GM21723 (cell line): Measurements from ENCODE around the gene LRCH1.

Experiments
- ATAC-seq: cut with Tn5 transposase; IDR thresholded peaks from one replicate; pipeline ENCODE4 v1.9.1; 2021; ENCODE audit warnings: mild to moderate bottlenecking, moderate library complexity; ENCODE audit not compliant: unreplicated experiment

LRCH1 gene

DNA sequence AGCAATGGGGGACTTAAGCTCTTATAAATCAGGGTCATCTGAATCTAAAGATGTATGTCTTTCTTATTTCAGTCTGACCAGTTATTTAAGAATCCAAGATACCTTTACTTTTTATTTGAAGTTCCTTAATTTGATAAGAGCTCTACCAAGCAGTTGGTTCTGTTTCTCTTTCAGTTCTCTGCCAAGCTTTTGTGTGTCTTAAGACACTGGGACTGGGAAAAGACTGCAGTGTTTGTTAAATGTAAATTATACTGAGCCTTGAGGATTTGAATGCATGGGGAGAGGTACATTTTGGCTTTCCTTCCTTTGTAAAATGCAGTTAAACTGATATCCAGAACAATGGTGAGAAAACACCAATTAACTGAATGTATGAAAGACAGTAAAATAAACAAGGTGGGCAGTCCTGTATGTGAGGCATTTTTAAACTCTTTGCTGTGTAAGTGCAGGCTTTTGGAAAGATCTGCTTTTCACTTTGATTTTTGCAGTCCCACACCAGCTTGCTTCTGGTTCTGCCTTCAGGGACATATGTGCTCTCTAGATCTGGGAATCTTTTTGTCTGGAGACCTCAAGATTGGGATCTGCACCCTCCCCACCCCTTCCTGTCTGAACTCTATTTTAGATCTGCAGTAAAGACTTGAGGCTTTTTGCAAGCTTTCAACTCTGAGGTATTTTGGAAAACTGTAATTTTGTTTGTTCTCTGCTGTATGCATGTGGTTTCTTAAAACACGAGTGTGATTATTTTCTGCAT is 77.6 kb downstream of the LRCH1 start:
- ATAC-seq, result no peak

DNA sequence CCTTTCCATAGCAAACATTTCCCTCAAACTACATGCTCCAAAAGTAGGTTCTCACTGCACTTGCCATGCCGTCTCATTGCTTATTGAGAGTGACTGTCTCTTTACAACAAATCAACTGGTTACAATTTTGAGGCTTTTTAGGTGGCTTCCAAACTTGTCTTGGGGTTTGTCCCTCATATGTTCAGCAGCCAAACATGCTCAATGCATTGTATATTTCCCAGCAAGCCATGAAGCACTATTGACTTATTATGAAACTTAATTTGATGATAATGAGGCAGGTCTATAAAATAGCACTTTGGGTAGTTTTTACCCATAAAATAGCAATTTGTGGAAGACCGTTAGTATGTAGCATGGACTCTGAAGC is 78.2 kb downstream of the LRCH1 start:
- no peak for ATAC-seq

DNA sequence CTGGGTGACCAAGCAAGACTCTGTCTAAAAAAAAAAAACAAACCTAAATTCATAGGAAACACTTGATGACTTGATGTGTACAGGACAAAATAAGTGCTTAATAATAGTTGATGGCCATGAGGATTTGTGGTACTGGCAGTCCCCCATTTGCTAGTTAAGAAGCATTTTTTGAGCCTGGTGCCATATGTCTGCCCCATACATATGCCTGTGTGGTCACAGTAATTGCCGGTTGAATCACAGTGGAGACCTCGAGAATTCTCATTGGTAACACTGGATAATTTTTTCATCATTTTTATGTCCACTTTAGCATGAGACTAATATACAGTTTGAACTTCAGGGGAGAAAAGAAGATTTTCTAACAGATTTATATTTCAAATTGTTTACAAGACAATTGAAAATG is 79.2 kb downstream of the LRCH1 start:
- ATAC-seq, result no peak

DNA sequence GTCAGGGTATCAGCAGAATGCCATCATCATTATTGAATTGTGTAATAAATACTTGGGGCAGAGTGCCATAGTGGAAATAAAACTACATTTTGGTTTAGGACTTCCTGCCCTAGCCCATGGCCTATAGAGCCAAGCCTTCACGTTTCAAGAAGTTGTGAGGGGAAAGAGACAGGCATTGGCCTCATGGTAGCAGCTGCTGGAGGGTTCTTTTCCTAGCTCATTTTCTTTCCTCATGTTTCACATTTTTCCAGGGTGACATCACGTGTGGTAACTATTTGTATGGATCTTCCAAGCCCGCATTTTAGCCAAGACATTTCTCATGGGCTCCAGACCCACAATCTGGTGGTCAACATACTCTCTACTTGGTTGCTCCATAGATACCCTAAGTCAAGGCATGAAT is 80.4 kb downstream of the LRCH1 start:
- ATAC-seq, result no peak

DNA sequence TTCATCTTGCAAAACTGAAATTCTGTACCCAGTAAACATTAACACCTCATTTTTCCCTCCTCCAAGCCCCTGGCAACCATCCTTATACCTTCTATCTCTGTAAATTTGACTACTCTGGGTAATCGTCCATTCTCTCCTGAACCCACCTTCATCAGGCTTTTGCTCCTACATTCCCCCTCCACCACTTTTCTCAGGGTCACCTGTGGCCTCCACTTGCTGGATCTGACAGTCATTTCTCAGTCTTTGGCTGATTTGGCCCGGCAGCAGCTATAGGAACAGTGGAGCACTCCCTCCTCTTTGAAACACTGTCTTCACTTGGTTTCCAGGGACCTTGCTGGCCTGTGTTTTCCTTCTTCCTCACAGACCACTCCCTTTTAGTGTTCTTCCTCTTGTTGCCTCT is 83.5 kb downstream of the LRCH1 start:
- ATAC-seq, result no peak

DNA sequence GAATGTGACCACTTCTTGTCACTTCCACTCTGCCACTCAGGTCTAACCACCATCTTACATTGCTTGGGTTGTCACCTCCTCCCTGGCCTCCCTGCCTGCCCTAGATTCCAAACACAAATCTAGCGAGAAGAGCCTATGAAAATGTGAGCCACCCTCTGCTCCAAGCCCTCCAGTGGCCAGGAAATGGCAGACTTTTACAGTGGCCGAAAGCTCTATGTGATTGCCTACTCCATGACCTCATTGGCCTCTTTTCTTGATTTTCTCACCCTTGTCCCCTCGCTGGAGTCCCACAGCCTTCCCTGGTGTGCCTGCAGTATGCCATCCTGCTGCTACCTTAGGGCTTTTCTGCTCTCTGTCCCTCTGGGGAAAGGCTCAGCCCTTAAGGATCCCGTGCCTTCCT is 84.2 kb downstream of the LRCH1 start:
- ATAC-seq, result no peak

DNA sequence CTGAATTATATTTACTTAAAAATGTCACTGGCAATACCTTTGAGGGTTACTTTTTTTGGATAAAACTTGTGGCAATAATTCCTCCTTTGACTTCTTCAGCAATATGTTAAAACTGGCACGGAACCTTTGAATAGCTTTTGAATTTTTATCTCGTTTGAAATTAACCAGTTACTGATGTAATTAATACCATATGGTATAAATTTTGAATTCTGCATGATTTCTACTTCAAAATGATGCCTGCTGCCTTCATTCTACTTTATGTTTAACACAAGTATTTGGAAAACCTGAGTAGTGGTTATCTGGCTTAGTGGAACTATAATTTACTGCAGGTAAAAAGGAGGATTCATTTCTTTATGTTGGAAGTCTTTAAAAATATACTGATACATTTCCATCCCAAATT is 85.3 kb downstream of the LRCH1 start:
- no peak for ATAC-seq

DNA sequence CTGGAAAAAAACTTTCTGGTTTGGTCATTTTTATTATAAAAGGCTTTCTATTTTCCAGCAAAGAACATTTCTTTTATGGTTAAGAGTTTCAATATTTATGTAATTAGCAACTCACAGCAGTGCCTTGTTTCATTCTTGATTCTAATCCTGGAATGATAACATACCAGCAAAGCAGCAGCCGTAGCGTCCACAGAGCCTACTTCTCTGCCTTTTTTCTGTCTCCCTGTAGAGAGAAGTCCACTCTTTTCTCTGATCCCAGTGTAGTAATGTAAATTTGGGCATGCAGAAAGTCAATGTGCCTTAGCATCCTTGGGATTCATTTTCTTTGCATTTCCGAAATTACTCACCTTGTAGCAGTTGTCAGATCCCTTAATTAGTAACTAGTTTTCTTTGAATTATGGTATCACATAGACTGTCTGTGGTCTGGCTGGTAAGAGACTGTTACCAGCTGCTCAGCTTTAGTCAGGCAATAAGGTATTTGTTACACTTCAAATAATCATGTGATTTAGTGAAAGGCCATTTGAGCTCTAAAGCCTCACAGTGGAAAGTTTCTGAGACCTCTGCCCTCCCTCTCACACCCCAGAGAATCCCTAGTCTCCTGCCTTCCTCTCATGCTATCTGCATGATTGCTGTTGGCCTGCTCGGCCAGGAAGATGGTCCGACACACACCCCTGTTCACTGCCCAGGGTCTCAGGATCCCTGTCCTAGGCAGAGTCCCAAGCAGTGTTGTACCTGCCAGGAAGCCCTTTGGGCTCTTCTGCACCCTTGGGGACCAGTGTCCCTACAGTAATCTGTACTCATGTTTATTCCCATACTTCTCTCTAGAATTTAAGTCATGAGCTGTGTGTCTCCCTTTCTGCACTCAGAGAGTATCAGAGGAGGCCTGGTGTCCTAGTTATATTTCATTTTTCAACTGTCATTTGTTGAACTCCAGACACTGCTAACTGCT is 86.3 kb downstream of the LRCH1 start:
- peak; percentile 75 for ATAC-seq

DNA sequence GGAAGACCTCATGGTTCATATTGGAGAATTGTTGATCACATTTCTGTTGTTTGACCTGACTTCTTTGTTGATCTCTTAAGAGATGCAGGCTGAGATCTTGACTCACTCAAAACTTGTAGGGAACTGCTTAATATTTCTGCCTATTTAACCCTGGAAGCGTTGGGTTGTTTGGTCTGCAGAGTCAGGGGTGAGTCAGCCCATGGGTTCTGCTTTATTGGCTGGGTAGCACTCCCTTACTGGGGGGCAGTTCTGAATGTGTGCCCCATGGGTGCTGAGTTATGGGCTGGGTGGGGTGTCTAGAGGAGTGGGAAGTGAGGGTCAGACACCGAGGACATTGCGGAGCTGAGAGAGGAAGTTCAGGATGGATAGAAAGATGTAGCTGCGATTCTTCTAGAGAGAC is 87.9 kb downstream of the LRCH1 start:
- no peak for ATAC-seq

DNA sequence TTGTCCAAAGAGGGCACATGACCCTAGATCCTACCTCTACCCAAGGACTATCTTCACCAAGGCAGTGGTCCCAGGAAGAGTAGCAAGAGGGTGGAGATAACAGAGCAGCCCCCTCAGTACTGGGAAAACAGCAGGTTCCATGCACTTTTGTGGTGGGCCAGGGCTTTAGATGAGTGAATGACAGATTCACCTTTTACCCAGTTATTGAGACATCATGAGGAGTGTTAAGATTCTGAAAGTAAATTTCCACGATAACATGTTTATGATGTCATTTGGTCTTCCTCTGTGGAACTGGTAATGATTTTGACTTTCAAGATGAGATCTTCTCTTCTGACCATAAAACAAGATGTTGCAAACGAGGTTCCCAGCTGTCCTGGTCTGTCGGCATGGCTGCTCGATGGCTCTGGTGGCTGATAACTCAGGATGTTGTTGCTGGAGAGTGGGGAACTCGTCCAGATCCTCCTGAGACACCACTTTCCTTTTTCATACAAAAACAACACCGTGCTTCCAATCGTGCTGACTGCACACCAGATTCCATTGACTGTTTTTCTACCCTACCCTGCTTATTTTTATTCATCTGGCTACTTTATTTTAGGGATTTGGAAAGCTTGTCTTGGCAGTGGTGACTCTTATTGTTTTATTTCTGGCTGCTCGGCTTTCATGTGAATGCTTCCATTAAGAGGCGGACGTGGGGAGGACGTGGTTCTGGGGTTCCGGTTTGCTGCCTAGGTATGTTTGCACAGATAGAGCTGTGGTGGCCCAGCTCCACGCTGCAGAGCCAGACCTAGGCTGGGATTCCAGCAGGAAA is 88.5 kb downstream of the LRCH1 start:
- ATAC-seq, result no peak

DNA sequence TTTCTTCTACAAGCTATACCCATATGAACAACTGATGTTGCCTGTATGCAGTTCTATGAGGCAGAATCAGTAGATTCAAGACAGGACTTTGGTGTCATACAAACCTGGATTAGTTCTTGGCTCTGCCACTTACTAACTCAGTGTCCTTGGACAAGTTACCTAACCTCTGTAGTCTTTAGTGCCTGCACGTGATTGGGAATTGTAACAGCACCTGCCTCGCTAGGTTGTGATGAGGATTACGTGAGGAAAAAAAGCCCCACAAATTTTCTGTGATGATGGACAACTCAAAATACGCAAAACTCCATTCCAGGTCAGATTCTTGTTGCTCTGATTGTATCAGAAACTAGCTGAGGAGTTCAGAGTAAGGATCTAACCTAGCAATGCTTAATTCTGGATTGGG is 89.3 kb downstream of the LRCH1 start:
- no peak for ATAC-seq

DNA sequence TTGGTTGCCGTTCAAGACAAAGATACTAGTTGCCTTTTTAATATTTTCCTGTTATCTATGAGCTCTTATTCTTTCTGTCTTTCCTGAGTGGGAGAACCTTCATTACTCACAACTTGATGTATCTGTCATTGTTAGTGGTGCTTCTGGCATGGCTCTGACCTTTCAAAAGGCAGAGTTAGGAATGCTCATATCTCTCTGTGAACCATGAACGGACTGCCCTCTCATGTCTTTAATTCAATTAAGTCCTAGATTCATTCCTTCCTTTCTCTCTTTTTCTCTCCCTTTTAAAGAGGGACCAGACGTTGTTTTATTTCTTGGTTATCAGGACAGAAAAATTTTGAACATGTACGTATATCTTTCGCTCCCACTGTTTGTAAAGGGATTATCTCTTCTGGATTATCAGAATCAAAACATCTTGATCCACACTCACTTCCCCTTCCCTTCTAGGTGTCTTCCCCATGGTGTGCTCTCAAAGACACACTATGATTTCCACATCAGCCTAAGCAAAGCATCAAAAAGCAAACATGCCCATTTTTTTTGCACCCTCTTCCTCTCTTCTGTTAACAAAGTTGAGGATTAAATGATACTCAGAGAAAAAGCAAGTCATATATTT is 90.3 kb downstream of the LRCH1 start:
- ATAC-seq, result no peak

DNA sequence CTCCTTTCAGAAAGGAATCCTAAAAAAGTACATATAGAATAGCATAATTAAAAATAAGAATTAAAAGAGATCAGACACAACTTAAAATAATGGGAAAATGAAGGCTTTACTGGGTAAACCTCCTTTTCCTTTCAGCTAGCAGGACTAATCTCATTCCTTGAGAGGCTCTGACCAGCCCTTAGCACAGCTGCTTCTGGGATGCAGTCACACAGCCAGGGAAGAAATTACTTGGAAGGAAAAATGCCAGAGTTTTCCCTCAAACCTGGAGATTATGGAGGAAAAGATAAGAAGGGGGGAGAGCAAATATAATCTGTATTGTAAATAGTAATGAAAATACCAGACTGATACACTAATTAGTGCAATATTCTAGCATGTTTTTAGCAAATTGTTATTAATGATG is 91.8 kb downstream of the LRCH1 start:
- ATAC-seq, result no peak

DNA sequence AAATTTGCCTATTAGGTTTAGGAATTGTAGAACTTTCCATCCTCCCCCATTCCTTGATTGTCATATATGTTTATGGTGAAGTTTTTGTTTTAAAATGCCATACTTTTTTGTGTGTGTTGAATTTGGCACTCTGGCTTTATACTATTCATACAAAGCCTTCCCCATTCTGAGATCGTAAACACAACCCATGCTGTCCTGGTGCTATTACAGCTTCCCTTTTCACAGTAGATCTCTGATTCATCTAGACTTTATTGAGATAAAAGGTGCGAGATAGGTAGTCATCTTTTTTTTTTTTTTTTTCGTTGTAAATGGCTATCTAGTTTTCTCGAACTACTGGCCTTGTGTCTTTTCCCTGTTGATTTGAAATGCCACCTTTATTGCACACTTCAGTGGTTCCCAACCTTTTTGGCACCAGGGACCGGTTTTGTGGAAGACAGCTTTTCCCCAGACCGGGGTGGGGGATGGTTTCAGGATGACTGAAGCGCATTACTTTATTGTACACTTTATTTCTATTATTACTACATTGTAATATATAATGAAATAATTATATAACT is 94.6 kb downstream of the LRCH1 start:
- peak; percentile 36 for ATAC-seq

DNA sequence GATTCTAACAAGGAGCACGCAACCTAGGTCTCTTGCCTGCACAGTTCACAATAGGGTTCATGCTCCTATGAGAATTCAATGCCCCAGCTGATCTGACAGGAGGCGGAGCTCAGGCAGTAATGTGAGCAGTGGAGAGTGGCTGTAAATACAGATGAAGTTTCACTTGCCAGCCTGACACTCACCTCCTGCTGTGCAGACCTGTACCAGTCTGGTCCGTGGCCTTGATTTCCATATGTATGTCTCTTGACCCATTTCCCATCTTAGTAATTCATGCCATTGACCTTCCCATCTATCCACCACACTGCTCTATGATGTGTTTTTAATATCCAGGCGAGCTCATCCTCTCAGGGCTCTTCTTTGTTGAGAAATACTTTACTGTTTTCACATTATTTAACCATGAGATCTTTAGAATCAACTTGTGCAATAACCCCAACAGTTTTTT is 95.2 kb downstream of the LRCH1 start:
- ATAC-seq, result peak; percentile 80

DNA sequence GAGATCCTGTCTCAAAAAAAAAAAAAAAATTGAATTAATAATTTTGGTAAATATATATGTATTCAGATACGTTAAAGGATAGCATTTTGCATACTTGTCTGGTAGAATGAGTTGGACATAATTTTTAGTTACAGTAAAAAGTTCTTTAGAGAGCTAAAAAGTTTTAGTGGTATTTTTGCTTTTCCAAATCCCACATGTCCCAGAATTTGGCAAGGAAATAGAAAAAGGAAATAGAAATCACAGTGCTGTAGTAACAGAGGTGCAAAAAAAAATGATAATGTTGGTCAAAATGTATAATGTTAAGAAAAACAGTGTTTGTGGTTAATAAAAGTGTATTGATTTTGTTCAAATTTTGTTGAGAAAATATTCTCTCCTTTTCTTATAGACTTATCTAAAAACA is 96.8 kb downstream of the LRCH1 start:
- ATAC-seq, result no peak

DNA sequence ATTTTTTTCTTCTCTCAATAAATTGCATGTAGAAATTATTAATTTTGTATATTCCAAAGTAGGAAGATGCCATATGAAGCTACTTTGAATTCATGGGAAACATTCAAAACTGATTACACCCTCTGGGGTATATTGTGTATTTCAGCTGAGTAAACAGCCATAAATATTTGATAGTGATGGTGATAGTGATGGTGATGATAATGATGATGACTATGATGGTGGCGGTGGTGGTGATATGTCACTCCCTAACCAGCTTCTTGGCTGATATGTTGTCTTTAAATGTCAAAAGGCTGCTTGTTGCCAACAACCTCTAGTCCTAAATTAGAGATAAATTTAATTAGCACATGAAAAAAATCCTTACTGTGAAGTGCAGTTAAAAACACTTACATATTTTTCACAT is 102.0 kb downstream of the LRCH1 start:
- no peak for ATAC-seq

DNA sequence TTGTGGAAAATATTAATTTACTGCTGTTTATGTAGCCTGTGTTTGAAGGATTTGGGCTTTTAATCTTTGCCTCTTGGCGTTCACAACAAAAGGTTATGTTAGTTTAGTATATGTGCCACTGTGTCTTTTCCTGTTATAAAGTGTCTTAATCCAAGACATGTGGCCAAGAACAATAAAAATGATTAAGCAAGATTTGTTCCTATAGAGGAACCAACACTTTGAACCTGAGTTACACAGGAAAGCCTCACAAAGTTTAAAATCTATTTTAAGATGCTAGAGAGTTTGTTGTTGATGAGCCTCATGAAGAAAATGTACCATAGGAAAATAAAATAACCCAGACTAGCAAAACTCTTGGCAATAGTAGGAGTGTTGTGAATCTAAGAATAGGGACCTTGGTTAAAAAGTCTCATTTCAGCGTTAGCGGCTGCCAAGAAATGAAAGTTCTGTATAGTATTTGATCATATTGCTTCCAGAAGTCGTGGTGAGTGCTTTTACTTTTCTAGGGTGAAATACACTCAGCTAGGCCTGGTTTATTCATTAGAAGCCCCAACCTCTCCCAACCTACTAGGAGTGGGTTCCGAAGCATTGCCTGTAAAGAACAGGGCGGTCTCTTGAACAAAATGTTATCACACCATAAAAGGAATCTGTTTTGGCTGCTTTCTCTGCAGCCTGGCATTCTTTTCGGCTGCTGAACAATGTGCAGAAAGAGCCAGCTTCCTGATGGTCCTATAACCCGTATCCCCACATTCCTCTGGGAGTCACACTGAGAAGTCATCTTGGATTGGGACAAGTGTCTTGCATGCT is 102.6 kb downstream of the LRCH1 start:
- ATAC-seq, result no peak

DNA sequence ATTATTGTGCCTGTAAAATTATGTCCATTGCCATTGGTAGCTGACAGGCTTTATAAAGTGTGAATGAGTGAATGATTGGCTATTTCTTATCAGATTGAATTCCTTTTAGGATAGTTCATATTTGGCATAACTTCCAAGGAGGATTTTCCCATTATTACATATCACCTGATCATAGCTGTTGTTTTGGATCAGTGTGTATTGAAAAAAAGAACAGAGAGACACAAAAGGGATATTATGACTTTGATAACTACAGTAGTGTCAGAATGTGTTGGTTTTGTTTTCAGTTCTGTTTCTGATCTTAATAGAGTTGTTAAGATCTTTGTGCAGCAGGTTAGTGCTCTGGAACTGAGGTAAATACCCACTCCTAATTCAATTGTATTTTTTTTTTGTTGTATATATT is 103.8 kb downstream of the LRCH1 start:
- peak; percentile 89 for ATAC-seq
